Posterior vena cava (tissue), 2 donors: ENCODE measurements around the gene CLCN4. TPM values are rescaled to one million over a fixed set of nuclear protein-coding genes. Genes with fewer than 3 reads are reported as not detected.

Source experiments
- DNase-seq: peaks from one replicate; pipeline ENCODE4 v3.0.0-alpha.2; 2020; ENCODE audit warnings: low spot score
- intact Hi-C, 2 donors: fragments of 100-400 bp; cut with DNase I; formaldehyde crosslinking; loops; one replicate each; pipeline versions ENCODE4 v1.14.1 to v1.14.2; 2022 to 2023
- total RNA-seq, 2 donors: library from RNA; stranded (reverse); fragmentation: NEBNext Ultra II Directional; extraction: Animal tissue kit (Norgen Biotek cat#: 25700); gene quantifications; one replicate each; pipeline ENCODE4 v1.2.1, GENCODE V29; 2021
- donor health status: DM: yes; HTN: yes; CAD: no.
- donor health status: DM: yes; HTN: yes; CAD: no.

CLCN4 gene
- total RNA-seq, 2 donors from 2014 or later: 3.7 to 8.4 TPM

- no peak for DNase-seq
- intact Hi-C loops: no loop called here
Measured at GRCh38 chrX:10217198-10217597, 60.4 kb downstream of the CLCN4 start.

- intact Hi-C loops: no loop called here
- DNase-seq: no peak
Measured at GRCh38 chrX:10221651-10222050, 64.9 kb downstream of the CLCN4 start.

DNA sequence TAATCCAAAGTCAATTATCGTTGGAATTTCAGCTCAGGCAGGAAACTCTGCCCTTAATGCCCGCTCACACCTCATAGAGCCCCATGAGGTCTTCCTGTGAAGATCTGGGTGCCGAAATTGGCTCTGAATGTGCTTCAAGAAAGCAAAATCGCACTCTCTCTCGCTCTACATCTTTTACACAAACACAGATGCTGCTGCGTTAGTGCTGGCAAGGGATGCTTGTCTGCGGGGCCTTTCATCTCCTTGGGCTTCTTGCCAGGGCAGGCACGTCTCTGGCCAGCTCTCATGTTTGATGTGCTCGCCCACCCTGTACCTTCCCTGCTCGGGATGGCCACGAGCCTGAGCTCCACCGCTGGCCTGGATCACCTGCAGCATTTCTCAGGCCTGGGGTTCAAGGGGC lies 66.5 kb downstream of the CLCN4 start:
- DNase-seq: no peak
- intact Hi-C loops: no loop called here

DNA sequence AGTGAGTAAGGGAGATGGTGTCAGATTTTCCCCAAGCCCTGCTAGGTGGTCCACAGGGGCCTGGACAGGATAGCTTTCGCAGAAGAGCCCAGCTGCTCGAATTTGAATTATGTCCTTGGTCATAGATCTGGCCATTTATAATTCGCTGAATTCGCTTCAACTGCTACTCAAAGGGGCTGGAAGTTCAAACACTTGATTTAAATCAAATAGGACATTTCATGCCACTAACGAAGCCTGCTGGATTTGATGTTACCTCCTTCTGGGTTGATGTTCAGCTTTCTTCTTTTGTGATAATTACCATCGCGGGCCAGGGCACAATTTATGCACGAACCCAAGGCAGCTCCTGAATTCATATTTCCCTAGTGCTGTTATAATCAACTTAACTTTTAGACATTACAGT lies 67.0 kb downstream of the CLCN4 start:
- no peak for DNase-seq
- intact Hi-C loops: no loop called here

DNA sequence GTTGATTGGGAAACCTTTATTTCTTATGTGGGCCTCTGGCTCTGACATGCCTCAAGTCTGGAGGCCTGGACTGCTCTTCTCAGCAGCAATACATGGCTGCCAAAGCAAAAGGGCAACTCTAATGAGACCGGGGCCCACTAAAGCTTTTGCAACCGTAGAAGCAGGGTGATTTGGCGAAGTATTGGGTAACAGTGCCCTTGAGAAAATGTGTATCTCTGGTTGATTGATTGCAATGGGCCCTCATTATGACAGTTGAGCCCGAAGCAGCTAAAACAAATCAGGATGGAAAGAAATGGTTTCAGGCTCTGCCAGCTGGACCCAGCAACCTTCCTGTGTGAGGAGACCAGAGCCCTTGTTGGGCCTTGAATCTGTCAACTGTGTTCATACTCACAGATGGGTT lies 73.4 kb downstream of the CLCN4 start:
- intact Hi-C loops: no loop called here
- DNase-seq: no peak

GRCh38 chrX:10231461-10231860 lies 74.7 kb downstream of the CLCN4 start:
- no peak for DNase-seq
- intact Hi-C loops: no loop called here

GRCh38 chrX:10233173-10233572 lies 76.4 kb downstream of the CLCN4 start:
- intact Hi-C loops: no loop called here
- no peak for DNase-seq

DNA sequence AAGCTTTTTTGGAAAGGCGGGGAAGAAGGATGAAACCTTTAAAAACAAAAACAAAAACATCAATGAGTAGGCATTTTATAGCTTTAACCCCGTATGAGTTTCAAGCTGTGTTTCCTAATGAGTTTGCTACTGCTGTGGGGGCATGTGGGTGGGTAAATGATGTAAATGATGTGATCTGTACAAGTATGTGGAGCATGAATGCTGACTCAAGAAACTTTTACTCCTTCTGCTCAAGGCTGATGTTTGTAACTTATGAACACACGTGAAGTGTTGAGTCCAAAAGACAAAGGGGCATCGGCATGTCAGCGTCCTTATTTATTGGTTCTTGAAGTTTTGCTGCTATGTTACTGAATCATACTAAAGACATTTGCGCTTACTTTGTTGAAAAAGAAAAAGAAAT lies 76.9 kb downstream of the CLCN4 start:
- intact Hi-C loops: no loop called here
- no peak for DNase-seq

DNA sequence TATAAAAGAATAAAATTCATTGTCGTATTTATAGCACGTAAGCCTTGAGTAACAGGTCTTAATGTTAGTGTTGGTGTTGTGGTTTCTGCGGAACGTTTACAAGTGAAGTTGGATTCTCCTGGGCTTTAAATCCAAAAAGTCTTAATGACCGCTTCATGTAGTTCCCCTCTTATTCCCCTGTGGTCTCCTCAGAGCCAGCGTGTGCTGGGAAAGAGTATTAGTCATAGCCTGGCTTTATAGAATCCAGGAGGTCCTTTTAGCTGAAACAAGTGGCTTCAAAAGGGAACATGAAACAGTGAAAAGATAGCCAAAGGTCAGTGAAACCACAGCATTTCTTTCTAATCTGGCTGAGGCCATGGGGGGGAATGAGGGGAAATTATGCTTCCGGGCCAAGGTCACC lies 79.1 kb downstream of the CLCN4 start:
- intact Hi-C loops: no loop called here

DNA sequence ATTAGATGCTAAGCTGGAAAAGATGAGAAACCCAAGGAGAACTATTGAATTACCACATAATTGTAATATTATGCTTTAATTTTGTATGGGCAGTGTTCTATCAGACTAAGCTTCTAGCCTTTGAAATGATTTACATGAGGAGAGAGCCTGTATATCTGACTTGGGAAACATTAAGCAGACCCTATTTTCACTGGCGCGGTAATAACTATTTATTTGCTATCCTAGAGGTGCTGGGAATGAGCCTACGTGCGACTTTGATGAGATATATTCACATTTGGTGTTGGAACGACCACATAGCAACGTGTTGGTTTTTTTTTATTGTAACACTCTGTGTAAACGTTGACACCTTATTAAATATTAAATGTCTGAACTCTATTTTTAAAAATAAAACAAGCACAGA lies 80.5 kb downstream of the CLCN4 start:
- intact Hi-C loops: no loop called here

More for the DNA sequence above, 79.1 kb downstream of the CLCN4 start:
- DNase-seq: no peak

DNA sequence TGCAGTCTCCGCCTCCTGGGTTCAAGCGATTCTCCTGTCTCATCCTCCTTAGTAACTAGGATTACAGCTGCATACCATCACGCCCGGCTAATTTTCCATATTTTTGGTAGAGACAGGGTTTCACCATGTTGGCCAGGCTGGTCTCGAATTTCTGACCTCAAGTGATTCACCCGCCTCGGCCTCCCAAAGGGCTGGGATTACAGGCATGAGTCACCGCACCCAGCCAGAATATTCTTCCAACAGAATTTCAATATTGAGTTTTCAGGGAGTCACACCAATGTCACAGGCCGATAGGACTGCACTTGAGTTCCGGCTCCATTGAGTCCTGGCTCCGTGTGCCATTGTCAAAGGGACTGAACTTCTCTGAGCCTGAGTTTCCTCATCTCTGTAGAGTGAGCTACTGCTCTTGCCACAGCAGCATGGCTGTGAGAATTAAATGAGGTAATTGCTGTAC lies 82.9 kb downstream of the CLCN4 start:
- intact Hi-C loops: no loop called here
- DNase-seq: peak; percentile 86

More for the DNA sequence above, 80.5 kb downstream of the CLCN4 start:
- no peak for DNase-seq

GRCh38 chrX:10240918-10241317 lies 84.1 kb downstream of the CLCN4 start:
- no peak for DNase-seq
- intact Hi-C loops: no loop called here

DNA sequence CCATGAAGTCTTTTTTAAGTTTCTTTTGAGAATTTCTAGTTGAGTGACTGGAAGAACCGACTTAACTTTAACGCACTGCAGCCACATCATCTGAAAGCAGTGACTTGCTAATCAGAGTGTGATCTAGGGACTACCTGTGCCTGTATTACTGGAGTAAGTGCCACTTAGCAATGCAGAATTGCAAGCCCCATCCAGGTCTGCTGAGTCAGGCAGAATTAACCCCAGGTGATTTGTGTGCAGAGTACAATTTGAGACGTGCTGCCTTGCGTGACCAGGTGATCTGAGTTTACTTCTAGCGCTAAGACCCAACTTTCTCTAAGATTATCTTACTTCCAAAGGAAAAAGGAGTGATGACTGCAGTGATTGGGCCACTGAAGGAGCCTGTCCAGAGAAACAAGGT lies 85.3 kb downstream of the CLCN4 start:
- no peak for DNase-seq
- intact Hi-C loops: no loop called here

DNA sequence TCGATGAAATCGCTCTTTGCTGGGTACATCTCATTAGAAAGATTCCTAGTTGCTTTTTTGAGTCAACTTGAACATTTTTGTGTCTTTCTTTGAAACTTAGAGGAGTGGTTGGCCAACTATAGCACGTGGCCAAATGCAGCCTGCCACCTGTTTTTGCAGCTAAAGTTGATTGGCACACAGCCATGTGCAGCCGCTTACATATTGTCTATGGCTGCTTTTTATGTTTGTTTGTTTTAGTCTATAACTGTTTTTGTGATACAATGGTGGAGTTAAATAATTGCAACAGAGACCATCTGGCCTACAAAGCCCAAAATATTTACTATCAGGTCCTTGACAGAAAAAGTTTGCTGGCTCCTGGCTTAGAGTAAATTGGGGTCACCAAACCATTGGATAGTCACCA lies 86.3 kb downstream of the CLCN4 start:
- no peak for DNase-seq
- intact Hi-C loops: no loop called here

- no peak for DNase-seq
- intact Hi-C loops: loop anchor here in 1 of 2 donors (5.0 kb wide), 1 partner anchor 867 kb away; the partner anchor contains the start of gene HCCS
Measured at GRCh38 chrX:10244915-10245622, 88.3 kb downstream of the CLCN4 start.

- DNase-seq: no peak
- intact Hi-C loops: loop anchor here in 1 of 2 donors (5.0 kb wide), 1 partner anchor 866 kb away; the partner anchor contains the start of gene HCCS
Measured at GRCh38 chrX:10245886-10246285, 89.1 kb downstream of the CLCN4 start.

- no peak for DNase-seq
- intact Hi-C loops: loop anchor here in 1 of 2 donors (5.0 kb wide), 1 partner anchor 866 kb away; the partner anchor contains the start of gene HCCS
Measured at GRCh38 chrX:10246297-10246696, 89.5 kb downstream of the CLCN4 start.

DNA sequence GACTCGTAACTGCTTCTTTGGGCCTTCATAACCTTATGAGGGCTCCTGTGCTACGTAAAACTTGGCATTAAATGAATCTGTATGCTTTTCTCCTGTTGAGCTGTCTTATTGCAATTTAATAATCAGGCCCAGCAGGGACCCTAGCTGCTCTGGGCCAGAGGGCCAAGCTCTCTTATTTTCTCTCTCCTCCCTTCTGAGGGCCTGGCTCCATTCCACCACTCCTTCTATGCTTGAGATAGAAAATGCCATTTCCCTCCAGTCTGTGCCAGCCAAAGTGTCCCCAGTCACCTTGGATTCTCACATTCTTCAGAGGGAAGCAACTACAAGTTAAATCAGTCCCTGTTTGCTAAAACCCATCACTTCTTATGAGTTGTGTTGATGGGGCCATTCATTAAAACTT lies 90.1 kb downstream of the CLCN4 start:
- intact Hi-C loops: loop anchor here in 1 of 2 donors (5.0 kb wide), 1 partner anchor 865 kb away; the partner anchor contains the start of gene HCCS
- no peak for DNase-seq

DNA sequence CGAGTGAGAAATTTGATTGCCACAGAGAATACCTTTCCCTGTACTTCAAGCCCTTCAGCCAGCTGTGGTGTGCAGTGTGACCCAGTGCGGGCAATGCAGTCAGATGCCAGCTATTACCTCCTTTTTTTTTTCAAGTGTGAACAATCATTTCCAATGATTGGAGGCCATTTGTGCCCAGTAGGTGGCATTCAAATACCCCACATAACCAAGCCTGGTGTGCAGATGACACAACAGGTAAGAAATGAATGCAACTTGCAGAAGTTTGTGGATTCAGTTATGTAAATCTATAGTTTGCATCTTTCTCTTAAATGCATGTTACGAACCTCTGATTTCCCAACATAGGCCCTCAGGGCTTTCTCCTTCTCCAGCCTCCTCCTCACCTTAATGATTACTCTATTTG lies 98.0 kb downstream of the CLCN4 start:
- no peak for DNase-seq
- intact Hi-C loops: no loop called here

DNA sequence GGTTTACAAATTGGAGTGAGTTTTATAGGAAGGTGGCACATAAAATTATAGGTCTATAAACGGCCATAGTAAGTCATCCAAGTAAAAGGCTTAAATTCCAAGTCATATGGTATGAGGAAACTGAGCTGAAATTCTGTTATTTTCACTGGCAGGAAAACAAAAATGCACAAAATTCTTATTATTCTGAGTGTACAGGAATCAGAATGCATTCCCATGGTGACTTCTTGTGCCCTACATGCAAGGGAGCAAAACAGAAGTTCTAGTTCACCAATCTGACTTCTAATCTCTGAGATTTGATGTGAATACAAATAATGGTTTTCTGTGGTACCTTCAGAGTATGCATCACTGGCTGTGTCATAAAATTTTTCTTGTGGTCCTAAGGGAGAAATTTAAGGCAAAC lies 102.9 kb downstream of the CLCN4 start:
- intact Hi-C loops: no loop called here
- no peak for DNase-seq

DNA sequence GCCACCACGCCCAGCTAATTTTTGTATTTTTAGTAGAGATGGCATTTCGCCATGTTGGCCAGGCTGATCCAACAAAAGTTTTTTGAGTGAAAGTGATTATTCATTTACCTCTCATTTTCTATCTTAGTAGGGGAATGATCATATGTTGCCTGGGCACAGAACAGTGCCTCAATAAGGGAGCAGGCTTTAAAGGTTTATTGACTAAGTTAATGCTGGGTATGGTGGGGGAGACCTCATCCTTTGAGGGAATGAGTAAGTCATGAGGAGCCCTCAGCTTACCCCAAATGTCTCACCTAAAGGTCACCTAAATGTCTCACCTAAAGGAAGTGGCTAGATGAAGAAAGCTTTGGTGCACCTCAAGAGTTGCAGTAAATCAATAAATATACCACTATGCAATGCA lies 109.0 kb downstream of the CLCN4 start:
- intact Hi-C loops: no loop called here
- DNase-seq: no peak
